Stimulated activated CD8-positive, alpha-beta memory T cell treated with anti-CD3 and anti-CD28 coated beads, Interleukin-12 subunit alpha, Interleukin-12 subunit beta, amount 100 ng/mL, for 24 hours (primary cell): ENCODE data around the gene SLC44A4.
"Not testable (repeated sequence)": the region's sequence is repeated elsewhere in the genome, so short reads cannot be mapped to it uniquely, and the experiment has no call there.

Experiments
- DNase-seq: peaks from one replicate; pipeline ENCODE4 v3.0.0-alpha.2; 2020; ENCODE audit errors: extremely low read depth

The SLC44A4 gene

DNA sequence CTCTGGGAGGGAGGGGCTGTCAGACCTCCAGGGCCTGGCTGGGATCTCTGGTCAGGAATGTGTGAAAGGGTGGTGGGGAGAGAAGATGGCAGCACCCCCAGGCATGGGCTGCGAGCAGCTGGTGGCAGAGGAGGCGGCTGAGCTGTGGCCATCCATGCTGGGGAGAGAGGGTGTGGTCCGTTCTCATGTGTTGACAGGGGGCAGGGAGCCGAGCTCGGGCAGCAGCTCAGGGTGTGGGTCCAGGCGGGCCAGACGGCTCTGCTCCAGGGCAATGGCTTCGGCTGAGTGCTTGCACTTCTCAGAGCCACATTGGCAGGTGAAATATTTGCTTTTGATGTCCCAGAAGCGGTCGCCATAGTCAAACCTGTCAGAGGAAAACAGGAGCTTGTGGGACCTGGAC, 1.1 kb upstream of the SLC44A4 start:
- DNase-seq, result no peak

DNA sequence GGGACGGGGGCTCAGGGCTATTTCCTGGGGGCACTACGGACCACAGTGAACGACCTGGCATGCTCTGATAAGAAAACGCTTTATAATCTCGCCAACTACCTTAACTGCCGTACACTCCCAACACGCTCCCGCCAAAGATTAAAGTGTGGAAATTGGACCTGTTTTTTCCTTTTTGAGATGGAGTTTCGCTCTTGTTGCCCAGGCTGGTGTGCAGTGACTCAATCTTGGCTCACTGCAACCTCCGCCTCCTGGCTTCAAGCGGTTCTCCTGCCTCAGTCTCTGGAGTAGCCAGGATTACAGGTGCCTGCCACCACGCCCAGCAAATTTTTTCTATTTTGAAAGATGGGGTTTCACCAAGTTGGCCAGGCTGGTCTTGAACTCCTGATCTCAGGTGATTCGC, 346 bp upstream of the SLC44A4 start:
- DNase-seq, result no peak

GRCh38 chr6:31878222-31878621, 575 bp downstream of the SLC44A4 start:
- no peak for DNase-seq

GRCh38 chr6:31877651-31878161, 1.1 kb downstream of the SLC44A4 start:
- no peak for DNase-seq

DNA sequence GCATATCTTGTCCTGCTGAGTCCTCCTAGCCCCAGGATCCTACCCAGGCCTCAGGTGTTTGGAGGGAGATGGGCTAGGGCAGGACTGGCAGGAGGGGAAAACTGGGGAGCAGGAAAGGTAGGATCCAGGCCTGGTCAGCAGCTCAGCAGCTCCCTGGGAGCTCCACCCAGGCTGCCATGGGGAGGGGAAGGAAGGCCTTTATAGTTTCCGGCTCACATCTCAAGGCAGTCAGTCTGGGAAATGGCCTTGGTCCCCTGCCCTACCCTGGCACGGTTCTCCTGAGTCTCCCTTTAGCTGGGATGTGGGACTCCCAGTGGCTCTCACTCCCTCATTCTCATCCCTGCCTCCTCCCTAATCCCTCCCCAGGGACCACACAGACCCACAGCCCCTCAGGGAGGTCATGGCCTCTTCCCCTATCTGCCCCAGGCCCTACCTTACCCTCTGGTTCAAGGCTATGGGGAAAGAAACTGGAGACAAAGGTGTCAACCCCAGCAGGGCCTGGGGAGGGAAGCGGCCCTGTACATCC, 1.6 kb downstream of the SLC44A4 start:
- DNase-seq, result no peak

DNA sequence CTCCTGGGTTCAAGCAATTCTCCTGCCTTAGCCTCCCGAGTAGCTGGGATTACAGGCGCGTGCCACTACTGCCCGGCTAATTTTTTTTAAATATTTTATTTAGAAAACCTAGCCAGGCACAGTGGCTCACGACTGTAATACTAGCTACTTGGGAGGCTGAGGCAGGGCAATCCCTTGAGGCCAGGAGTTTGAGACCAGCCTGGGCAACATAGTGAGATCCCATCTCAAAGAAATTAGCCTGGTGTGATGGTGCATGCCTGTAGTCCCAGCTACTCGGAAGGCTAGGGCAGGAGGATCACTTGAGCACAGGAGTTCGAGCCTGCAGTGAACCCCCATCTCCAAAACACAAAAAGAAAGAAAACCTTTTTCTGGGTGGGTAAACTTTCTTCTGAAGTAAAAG, 2.4 kb downstream of the SLC44A4 start:
- DNase-seq, result no peak

DNA sequence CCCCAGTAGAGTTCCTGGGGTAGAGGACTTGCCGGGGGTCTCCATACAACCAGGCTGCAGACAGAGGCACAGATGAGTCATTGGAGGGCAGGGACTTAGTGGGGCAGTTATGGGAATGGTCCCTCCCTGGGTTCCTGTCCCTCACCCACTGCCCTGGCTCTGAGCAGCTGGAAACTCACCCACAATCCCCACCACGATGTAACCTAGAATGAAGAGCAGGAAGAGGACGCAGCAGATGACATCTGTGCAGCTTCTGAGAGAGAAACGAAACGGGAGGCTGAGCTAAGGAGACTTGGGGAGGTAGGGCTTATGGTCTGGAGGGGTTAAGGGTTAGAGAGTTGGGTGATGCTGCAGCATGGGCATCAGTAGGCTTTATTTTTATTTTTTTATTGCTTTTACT, 2.9 kb downstream of the SLC44A4 start:
- no peak for DNase-seq

DNA sequence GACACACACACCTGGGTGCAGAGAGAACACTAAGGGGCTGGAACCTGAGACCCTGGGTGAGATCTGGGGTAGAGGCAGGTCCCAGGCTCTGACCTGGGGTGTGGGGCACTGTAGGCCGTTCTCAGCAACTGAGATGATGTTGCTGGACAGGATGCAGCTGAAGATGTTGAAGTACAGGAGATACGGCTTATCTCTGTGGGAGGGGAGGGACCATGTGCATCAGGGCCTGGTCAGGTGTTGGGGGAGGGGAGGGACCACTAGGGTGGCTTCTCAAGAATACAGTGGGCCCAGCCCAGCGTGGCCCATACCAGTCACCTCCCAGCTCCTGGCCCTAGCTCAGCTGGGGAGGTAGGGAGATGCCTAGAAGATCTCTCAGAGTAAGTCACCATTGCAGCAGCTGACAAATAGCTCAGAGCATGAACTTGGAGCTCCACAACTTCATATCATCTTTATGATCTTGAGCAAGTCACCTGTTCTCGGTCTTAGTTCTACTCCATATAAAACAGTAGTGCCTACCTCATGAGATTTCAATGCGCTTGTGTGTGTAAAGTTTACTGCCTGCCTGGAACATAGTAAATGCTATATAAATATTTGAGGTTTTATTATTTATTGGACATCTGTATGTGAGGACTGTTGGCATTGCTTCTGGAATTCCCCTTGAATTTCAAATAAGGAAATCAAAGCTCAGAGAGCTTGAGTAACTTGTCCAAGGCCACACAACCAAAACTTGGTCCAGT, 3.8 kb downstream of the SLC44A4 start:
- DNase-seq, result no peak

DNA sequence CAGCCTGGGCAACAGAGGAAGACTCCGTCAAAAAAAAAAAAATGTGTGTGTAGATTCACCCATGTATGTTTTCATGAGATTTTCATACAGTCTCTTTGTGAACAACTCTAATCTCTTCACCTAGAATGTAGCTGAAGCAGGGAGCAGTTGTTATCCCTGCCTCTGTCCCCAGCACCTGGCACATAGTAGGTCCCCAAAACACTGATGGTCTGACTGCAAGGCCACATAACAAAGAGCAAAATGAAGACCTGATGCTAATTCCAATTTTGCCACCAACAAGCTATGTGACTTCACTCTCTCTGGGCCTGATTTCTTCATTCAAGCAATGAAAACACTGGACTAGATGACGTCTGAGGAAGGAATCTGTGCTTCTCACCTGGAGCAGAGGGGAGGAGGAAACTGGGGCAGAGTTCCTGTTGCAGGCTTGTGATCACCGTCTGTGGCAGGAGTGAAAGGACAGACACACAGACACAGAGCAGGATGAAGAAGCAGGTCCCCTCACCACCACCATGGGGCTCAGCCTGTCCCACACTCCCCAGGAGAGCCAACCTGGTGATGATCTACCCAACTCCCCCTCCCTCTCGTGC, 4.6 kb downstream of the SLC44A4 start:
- DNase-seq, result no peak

DNA sequence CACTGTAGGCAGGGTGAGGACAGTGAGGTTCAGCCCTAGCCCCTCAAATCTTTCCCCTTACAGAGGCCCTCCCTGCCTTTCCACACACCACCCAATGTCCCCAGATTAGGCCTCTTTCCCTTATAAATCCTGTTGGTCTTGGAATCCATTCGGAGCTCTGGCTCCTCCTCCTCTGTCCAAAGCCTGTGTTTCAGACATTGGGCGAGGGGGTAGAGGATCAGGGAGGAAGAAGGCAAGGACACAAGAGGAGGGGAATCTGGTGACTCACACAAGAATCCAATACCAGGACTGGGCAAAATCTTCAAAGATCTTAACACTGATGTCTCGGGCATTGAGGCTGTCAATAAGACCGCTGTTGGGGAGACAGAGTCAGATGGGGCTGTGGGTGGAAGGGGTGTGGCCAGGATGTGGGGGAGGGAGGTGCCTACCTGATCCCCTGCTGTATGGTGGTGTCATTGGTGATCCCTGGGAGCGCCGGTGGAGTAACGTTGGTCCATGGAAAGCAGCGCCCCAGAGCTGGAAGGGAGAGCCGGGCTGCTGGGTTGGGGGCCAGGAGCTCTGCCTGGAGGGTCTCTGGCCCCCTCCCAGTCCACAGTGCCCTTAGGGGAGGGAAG, 7.6 kb downstream of the SLC44A4 start:
- DNase-seq, result no peak

DNA sequence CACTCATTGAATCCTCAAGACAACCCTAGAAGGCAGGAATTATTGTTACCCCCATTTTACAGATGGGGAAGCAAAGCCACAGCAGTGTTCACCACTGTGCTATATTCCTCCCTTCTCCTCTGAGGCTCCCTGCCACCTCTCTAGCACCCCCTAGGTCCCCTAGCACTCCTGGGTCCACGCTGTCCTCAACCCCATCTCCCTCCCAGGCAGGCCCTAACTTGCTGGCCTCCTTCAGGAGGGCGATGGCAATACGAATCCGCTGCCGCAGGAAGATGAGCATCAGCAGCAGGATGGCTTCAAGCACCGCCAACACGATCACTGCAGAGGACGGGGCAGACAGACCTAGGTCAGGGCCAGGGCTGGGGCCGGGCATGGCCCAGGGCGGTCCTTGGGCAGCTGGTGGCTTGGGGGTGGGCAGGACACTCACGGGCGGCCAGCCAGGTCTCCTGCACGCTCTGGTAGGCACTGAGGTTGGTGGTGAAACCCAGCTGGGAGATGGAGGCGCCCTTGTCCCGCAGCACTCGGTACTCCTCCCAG, 8.3 kb downstream of the SLC44A4 start:
- no peak for DNase-seq

DNA sequence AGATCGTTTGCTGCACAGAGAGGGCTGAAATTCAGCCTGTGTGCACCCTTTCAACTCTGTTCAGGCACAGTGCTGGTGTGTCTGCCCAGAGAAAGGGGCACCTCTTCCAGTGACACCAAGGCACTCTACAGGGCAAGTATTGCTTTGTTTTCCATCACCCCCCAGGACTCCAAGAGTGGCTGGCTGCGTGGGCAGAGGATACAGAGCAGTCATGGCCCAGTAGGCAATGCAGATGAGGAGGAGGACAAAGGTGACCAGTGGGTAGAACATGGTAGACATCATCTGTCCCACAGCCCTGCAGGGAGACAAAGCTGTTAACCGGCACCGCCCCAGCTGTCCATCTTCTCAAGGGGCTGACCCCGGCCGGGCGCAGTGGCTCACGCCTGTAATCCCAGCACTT, 9.5 kb downstream of the SLC44A4 start:
- no peak for DNase-seq

DNA sequence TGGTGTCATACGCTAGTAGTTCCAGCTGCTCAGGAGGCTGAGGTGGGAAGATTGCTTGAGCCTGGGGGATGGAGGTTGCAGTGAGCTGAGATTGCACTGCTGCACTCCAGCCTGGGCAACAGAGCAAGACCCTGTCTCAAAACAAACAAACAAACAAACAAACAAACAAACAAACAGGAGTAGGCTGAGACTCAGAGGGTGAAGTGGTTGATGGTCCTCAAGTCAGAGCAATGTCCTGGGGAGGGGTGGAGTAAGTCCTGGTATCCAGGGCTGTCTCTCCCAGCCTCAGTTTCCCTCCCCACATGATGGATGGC, 10.2 kb downstream of the SLC44A4 start:
- not testable (repeated sequence) for DNase-seq

GRCh38 chr6:31865205-31866118, 13.3 kb downstream of the SLC44A4 start:
- DNase-seq, result no peak

DNA sequence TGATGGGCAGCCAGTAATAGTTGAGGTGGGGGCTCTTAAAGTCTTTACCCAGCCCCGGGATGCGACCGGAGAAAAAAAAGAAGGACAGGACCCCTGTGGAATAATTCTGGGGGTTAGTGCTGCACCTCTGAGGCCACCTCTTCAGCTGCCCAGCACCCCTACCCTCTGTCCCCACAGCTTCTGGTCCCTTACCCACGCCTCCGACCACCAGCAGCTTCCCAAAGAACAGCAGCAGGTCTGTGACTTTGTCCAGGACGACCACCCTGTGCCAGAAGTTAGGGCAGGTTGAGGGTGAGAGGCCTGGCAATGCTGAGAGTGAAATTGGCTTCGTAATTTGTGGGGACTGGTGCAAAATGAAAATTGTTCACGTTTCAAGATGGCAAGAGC, 14.0 kb downstream of the SLC44A4 start:
- no peak for DNase-seq

DNA sequence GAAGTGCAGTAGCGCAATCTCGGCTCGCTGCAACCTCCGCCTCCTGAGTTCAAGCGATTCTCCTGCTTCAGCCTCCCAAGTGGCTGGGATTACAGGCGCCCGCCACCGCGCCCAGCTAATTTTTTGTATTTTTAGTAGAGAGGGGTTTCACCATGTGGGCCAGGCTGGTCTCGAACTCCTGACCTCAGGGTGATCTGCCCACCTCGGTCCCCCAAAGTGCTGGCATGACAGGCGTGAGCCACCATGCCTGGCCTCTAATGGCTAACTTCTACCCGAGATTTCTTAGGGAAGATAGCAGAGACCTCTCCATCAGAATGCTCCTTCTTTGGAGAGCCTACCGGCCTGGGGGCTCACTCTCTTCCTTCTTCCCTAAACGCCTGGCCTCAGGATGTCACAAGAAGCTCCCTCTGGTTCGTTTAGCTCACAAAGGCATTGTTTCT, 14.7 kb downstream of the SLC44A4 start:
- DNase-seq, result not testable (repeated sequence)

GRCh38 chr6:31862344-31863235, 16.2 kb downstream of the SLC44A4 start, which contains the start of gene NEU1:
Gene NEU1, minus strand, starts transcription at chr6:31862821. Its CDS starts 45 bp downstream, at chr6:31862776.
- DNase-seq, result peak; percentile 98

DNA sequence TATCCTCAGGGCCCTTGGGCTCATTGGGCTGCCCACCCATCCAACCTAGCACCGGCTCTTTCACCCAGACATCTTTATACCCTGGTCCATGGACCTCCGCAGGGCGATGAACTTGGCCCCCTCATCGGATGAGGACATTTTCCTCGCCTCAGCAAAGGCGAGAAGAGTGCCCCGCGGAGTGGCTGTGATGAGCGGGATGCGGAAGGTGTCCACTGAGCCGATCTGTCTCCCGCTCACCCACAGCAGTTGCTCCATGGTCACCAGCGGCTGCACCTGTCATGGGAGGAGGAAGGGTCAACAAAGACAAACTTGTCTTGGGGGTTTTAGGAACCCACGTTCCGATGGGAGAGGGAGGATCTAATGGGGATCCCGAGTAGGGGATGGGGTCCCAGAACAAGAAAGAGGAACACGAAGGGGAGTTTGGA, 16.9 kb downstream of the SLC44A4 start:
- DNase-seq, result no peak

- no peak for DNase-seq
These were observed 17.6 kb downstream of the SLC44A4 start for GRCh38 chr6:31861150-31861549.

DNA sequence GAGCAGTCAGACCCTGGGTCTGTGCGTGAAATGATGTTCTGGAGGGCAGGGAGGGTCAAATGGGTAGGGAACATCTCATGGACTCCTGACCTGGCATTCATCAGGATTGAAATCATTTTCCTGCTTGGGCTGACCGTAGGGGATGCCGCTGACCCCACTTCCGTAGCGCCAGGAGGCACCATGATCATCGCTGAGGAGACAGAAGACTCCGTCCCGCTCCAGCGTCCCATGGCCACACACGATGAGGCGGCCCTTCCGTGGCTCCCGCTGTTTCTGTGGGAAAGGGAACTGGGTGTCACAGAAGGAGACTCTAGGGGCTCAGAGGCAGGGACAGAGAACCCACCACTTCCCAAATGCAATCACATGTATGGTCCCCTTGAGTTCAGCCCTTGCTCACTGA, 18.4 kb downstream of the SLC44A4 start:
- DNase-seq, result no peak
